ENCODE results near the gene FHAD1.

DNA sequence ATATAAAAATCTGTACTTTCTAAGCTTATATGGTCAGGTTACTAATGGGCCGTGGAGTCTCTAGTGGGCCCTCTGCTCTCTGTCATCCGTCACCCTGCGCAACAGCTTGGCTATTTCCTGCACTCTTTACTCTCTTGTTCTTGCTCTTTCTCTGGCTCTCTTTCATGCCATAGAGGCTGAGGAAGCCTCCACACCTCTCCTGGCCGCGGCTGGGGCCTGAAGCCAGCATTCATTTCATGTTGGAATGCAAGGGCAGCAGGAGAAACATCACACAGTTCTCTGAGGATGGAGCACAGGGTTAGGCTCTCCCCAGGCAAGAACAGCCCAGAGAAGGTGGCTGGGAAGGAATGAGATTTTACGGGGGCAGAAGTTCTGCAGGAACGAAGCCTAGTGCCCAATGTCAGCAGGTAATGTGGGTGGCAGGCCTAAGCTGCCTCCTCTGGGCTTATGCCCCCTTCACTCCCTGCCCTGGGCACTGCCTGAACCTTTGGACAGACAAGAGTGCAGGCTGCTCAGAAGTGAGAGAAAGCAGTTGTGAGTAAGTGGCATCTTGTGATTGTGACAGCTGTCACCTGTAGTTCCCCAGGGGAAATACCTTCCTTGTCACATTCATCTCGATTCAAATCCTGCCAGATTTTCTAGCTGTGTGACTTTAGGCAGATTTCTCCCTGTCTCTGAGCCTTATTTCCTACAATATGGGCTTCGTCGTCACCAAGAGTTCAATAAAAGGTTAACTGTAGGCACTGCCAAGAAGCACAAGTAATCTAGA is 3.6 kb upstream of the FHAD1 start:
- TF ChIP-seq, protein P1, sequence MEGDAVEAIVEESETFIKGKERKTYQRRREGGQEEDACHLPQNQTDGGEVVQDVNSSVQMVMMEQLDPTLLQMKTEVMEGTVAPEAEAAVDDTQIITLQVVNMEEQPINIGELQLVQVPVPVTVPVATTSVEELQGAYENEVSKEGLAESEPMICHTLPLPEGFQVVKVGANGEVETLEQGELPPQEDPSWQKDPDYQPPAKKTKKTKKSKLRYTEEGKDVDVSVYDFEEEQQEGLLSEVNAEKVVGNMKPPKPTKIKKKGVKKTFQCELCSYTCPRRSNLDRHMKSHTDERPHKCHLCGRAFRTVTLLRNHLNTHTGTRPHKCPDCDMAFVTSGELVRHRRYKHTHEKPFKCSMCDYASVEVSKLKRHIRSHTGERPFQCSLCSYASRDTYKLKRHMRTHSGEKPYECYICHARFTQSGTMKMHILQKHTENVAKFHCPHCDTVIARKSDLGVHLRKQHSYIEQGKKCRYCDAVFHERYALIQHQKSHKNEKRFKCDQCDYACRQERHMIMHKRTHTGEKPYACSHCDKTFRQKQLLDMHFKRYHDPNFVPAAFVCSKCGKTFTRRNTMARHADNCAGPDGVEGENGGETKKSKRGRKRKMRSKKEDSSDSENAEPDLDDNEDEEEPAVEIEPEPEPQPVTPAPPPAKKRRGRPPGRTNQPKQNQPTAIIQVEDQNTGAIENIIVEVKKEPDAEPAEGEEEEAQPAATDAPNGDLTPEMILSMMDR (IDR thresholded peaks at IDR 0.05) = no peak
- no peak for TF ChIP-seq POLR2A (IDR thresholded peaks at IDR 0.05)
